Measurements from ENCODE around the gene C3orf33.
"Not testable (repeated sequence)": the region's sequence is repeated elsewhere in the genome, so short reads cannot be mapped to it uniquely, and the experiment has no call there.

The C3orf33 gene

GRCh38 chr3:155805802-155806618, at the start of gene C3orf33:
Gene C3orf33, minus strand, starts transcription at chr3:155806278. Its CDS starts 26 bp downstream, at chr3:155806252.
- DNase-seq: peak; percentile 89

GRCh38 chr3:155854141-155854940, 48.3 kb upstream of the C3orf33 start, which contains the start of gene SLC33A1:
Gene SLC33A1, minus strand, starts transcription at chr3:155854427. Its CDS starts 430 bp downstream, at chr3:155853997.
- peak; percentile 98 for DNase-seq

- DNase-seq: peak; percentile 73
These were observed 47.4 kb upstream of the C3orf33 start for GRCh38 chr3:155853214-155854140.

GRCh38 chr3:155852341-155852740, 46.3 kb upstream of the C3orf33 start:
- no peak for DNase-seq

GRCh38 chr3:155849404-155849803, 43.3 kb upstream of the C3orf33 start:
- not testable (repeated sequence) for DNase-seq

- no peak for DNase-seq
These were observed 41.9 kb upstream of the C3orf33 start for GRCh38 chr3:155847993-155848392.

GRCh38 chr3:155846119-155846518, 40.0 kb upstream of the C3orf33 start:
- no peak for DNase-seq

GRCh38 chr3:155843569-155843968, 37.5 kb upstream of the C3orf33 start:
- no peak for DNase-seq

- no peak for DNase-seq
These were observed 29.4 kb upstream of the C3orf33 start for GRCh38 chr3:155835341-155836071.

- not testable (repeated sequence) for DNase-seq
These were observed 22.5 kb upstream of the C3orf33 start for GRCh38 chr3:155828490-155829098.

GRCh38 chr3:155815030-155815545, 9.0 kb upstream of the C3orf33 start:
- DNase-seq: no peak

- not testable (repeated sequence) for DNase-seq
These were observed 7.1 kb upstream of the C3orf33 start for GRCh38 chr3:155813224-155813623.

- DNase-seq: no peak
These were observed 3.1 kb upstream of the C3orf33 start for GRCh38 chr3:155809181-155809580.

GRCh38 chr3:155807823-155808222, 1.7 kb upstream of the C3orf33 start:
- DNase-seq: no peak

- peak; percentile 71 for DNase-seq
These were observed 775 bp downstream of the C3orf33 start for GRCh38 chr3:155805204-155805801.

GRCh38 chr3:155804323-155804722, 1.8 kb downstream of the C3orf33 start:
- DNase-seq: no peak

GRCh38 chr3:155792532-155792931, 13.5 kb downstream of the C3orf33 start:
- no peak for DNase-seq

GRCh38 chr3:155791190-155791589, 14.9 kb downstream of the C3orf33 start:
- DNase-seq: no peak

GRCh38 chr3:155790272-155790925, 15.7 kb downstream of the C3orf33 start:
- DNase-seq: no peak

GRCh38 chr3:155785662-155786295, 20.3 kb downstream of the C3orf33 start:
- DNase-seq: no peak

Data from activated CD8-positive, alpha-beta memory T cell treated with anti-CD3 and anti-CD28 coated beads, Interleukin-2, amount 50 U/mL, for 48 hours (primary cell).